OCI-LY1 (cell line): Measurements from ENCODE around the gene SNAI1.

Source experiments
- H2AFZ ChIP-seq: fragments of 200-600 bp; sonication (generic), shearing (Covaris generic); 2 replicates; pipeline ENCODE4 v1.6.0; 2014; ENCODE audit warnings: antibody characterized with exemption, mild to moderate bottlenecking, low read length
- H3F3A ChIP-seq: fragments of 200-600 bp; sonication (generic), shearing (Covaris generic); 2 replicates; pipeline ENCODE4 v1.6.0; 2014; ENCODE audit warnings: mild to moderate bottlenecking, antibody characterized with exemption, low read length, moderate library complexity; ENCODE audit not compliant: insufficient read depth
- H3K27ac ChIP-seq: fragments of 200-600 bp; sonication (generic); 2 replicates; pipeline ENCODE4 v1.5.1; 2014; ENCODE audit warnings: low read length, mixed run types, mild to moderate bottlenecking, low read depth; ENCODE audit not compliant: poor library complexity, severe bottlenecking
- H3K27me3 ChIP-seq: fragments of 200-600 bp; sonication (generic); 2 replicates; pipeline ENCODE4 v1.6.0; 2014; ENCODE audit warnings: antibody characterized with exemption, mild to moderate bottlenecking, low read length, moderate library complexity; ENCODE audit not compliant: insufficient read depth
- H3K36me3 ChIP-seq: fragments of 200-600 bp; sonication (generic); 2 replicates; pipeline ENCODE4 v1.6.1; 2014; ENCODE audit warnings: mild to moderate bottlenecking, antibody characterized with exemption, low read length, moderate library complexity, mixed read lengths; ENCODE audit not compliant: insufficient read depth
- H3K4me1 ChIP-seq: fragments of 200-600 bp; sonication (generic); 2 replicates; pipeline ENCODE4 v1.5.1; 2014; ENCODE audit warnings: mild to moderate bottlenecking, low read length, moderate library complexity; ENCODE audit not compliant: insufficient read depth, severe bottlenecking
- H3K4me2 ChIP-seq: fragments of 200-600 bp; sonication (generic), shearing (Covaris generic); 2 replicates; pipeline ENCODE4 v1.6.1; 2014; ENCODE audit warnings: low read length
- H3K4me3 ChIP-seq: fragments of 200-600 bp; sonication (generic); 2 replicates; pipeline ENCODE4 v1.5.1; 2014; ENCODE audit warnings: low read length, low read depth, mild to moderate bottlenecking, mixed read lengths; ENCODE audit not compliant: poor library complexity, severe bottlenecking
- H3K79me2 ChIP-seq: fragments of 200-600 bp; shearing (Covaris generic); 2 replicates; pipeline ENCODE4 v1.6.1; 2016; ENCODE audit warnings: mixed run types, low read length, mixed read lengths; ENCODE audit not compliant: insufficient read depth
- H3K9ac ChIP-seq: fragments of 200-600 bp; sonication (generic), shearing (Covaris generic); 2 replicates; pipeline ENCODE4 v1.6.1; 2014; ENCODE audit warnings: mild to moderate bottlenecking, low read length, mixed read lengths
- H3K9me2 ChIP-seq: fragments of 200-600 bp; sonication (generic), shearing (Covaris generic); 2 replicates; pipeline ENCODE4 v1.6.1; 2014; ENCODE audit warnings: low read depth, mild to moderate bottlenecking, low read length, mixed read lengths
- H3K9me3 ChIP-seq: fragments of 200-600 bp; shearing (Covaris generic); 2 replicates; pipeline ENCODE4 v1.6.1; 2014; ENCODE audit warnings: low read length, mixed read lengths
- H4K20me1 ChIP-seq: fragments of 200-600 bp; sonication (generic), shearing (Covaris generic); 2 replicates; pipeline ENCODE4 v1.6.0; 2016; ENCODE audit warnings: mild to moderate bottlenecking, low read length; ENCODE audit not compliant: insufficient read depth
- CTCF ChIP-seq: fragments of 200-600 bp; sonication (generic), shearing (Covaris generic); IDR thresholded peaks from 2 replicates; pipeline ENCODE4 v1.5.1; 2017; ENCODE audit warnings: mild to moderate bottlenecking, antibody characterized with exemption, low read length, moderate library complexity, mixed read lengths
- EZH2 ChIP-seq: fragments of 200-600 bp; sonication (generic), shearing (Covaris generic); IDR thresholded peaks from 2 replicates; pipeline ENCODE4 v1.8.0; 2017; ENCODE audit warnings: borderline replicate concordance, mixed run types, mild to moderate bottlenecking, antibody characterized with exemption, low read length, moderate library complexity, mixed read lengths

Gene SNAI1

DNA sequence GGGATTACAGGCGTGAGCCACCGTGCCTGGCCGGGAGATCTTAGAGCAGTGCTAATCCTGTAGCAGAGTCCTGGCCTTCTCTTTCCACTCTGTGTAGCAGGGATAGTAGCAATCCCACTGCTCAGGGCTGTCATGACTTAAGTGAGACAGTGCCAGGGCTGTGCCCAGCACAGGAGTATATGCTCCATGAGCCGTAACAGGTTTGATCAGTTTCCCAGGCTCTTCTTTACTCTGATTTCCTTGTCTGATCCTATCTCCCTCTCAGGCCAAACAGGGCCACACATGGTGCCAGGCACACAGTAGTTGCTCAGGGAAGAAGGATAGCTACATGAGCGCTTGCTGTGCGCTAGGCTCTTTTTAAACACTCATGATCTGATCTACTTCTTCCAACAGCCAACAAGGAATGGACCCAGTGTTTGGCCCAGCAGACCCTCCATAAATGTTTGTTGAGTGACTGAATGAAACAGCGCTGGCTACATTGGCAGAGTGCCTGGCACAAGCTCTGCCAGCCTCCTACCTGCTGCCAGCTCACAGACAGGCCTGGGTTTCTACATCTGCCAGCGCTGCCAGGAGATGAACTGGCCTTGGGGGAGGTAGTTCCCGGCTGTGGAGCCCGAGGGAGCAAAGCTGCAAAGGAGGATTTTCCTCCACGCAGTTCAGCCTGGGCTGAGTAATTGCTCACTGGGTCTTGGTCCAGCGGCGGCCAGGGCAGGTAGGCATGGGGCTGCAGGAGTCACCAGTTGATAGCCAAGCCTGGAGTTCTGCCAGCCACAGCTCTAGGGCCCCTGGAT lies 36.9 kb downstream of the SNAI1 start:
- Histone ChIP-seq H3K9ac (no peak overlapping the region), H3F3A (no peaks in the 10 kb centered on the region), H3K27ac (no peak overlapping the region)

GRCh38 chr20:50020288-50020687 lies 37.5 kb downstream of the SNAI1 start:
- no peaks in the 10 kb centered on the region for H3K79me2 ChIP-seq
- peaks cover 14% of the 10 kb centered on the region; the same call in 1 of the 2 replicates for H3K27me3 ChIP-seq
- H3K4me3 ChIP-seq: no peak overlapping the region
- H3K9ac ChIP-seq: no peak overlapping the region
- H3K9me3 ChIP-seq: no peaks in the 10 kb centered on the region
- H2AFZ ChIP-seq: no peak overlapping the region
- H3F3A ChIP-seq: no peaks in the 10 kb centered on the region
- TF ChIP-seq CTCF (no peak), EZH2 (no peak)
- no peak overlapping the region for H3K4me2 ChIP-seq
- no peaks in the 10 kb centered on the region for H4K20me1 ChIP-seq
- H3K27ac ChIP-seq: no peak overlapping the region
- H3K4me1 ChIP-seq: no peaks in the 10 kb centered on the region
- no peaks in the 10 kb centered on the region for H3K36me3 ChIP-seq
- no peaks in the 10 kb centered on the region for H3K9me2 ChIP-seq

More for the DNA sequence above, 36.9 kb downstream of the SNAI1 start:
- no peak overlapping the region for H3K4me3 ChIP-seq
- H2AFZ ChIP-seq: no peak overlapping the region
- no peaks in the 10 kb centered on the region for H3K4me1 ChIP-seq
- H3K4me2 ChIP-seq: no peak overlapping the region
- TF ChIP-seq EZH2: no peak
- no peak for TF ChIP-seq CTCF
- H3K27me3 ChIP-seq: 0 out of 2 replicates have a peak, but pooled peaks cover 10% of the 10 kb centered on the region
- no peaks in the 10 kb centered on the region for H4K20me1 ChIP-seq
- H3K9me2 ChIP-seq: no peaks in the 10 kb centered on the region
- H3K79me2 ChIP-seq: no peaks in the 10 kb centered on the region
- H3K9me3 ChIP-seq: no peaks in the 10 kb centered on the region
- no peaks in the 10 kb centered on the region for H3K36me3 ChIP-seq

GRCh38 chr20:50022676-50023075 lies 39.9 kb downstream of the SNAI1 start:
- no peak overlapping the region for H3K27ac ChIP-seq
- no peaks in the 10 kb centered on the region for H3K36me3 ChIP-seq
- H2AFZ ChIP-seq: no peak overlapping the region
- TF ChIP-seq EZH2 (no peak), CTCF (no peak)
- no peaks in the 10 kb centered on the region for H3K9me3 ChIP-seq
- no peak overlapping the region for H3K4me2 ChIP-seq
- H3K4me1 ChIP-seq: no peaks in the 10 kb centered on the region
- no peak overlapping the region for H3K4me3 ChIP-seq
- no peaks in the 10 kb centered on the region for H3K9me2 ChIP-seq
- H3K27me3 ChIP-seq: peaks cover 14% of the 10 kb centered on the region
- no peaks in the 10 kb centered on the region for H4K20me1 ChIP-seq
- H3F3A ChIP-seq: peaks cover 4% of the 10 kb centered on the region; the same call in 1 of the 2 replicates
- no peaks in the 10 kb centered on the region for H3K79me2 ChIP-seq
- H3K9ac ChIP-seq: no peak overlapping the region
